ENCODE results near the gene RARS1.

The RARS1 gene

DNA sequence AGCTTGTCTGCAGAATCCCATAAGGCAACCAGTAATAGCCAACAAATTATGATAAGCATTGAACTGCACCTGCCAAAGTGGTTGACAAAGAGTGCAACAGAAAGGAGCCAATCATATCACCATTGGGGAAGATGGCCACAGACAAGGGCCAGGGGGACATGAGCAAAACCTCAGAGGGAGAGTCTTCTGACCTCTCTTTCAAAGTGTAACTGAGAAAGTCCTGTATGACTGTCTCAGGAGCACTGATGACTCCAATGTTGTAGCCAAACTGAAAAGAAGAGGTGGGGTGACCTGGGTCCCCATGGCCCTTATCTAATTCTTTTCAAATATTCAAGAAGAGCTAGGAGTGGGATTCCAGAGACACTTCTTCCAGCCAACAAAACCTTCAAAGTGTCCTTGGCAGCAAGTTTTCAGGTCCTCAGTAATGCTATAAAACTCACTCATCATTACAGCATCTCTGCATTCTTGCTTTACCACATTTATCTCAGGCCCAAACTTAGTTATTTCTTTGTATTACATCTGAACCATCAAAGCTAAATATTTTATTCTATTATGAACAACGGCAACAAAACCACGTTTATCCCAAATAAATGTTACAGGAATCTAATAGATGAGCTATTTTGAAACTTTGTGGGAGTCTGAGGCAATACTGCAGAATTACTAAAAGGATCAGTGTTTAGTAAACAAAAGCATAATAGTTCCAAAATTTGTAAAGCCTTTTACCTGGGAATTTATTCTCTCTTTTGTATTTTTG is 67.3 kb downstream of the RARS1 start:
- no peak for DNase-seq (ENCODE audit: extremely low read depth in 1 of 2, low read depth in 1 of 2)

DNA sequence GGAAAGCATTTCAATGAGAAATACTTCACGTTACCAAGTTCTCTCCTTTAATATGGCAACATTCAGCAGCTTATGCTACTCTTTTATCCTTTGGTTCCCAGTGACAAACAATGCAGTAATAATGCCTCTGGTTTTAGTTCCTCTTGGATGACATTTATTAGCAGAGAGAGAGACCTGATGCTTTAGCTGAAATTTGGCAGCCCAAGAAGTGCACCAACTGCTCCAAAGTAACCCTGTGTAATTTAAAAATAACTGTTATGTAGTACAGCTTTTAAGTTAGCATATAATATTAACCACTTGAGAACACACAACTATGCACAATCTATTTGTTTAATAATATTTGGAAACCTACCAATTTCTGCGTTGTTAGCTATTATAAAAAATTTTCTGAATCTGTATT is 71.1 kb downstream of the RARS1 start:
- no peak for DNase-seq (ENCODE audit: extremely low read depth in 1 of 2, low read depth in 1 of 2)

DNA sequence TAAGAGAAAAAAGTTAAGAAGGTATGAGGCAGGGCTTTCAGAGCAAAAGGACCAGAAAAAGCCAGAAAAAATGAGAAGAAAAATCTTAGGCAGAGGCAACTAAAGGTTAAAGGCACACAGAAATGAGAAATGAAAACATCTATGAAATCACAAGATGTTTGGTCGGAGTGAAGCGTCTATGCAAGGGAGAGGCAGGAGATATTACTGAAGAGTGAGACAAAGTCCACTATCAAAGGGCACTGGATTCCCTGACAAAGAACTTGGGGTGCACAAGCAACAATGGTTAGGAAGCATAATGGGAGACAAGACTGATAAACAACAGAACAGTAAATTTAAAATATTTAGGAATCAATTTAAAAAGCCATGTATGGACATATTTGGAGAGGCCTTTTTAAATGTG is 76.0 kb downstream of the RARS1 start:
- no peak for DNase-seq (ENCODE audit: extremely low read depth in 1 of 2, low read depth in 1 of 2)

- DNase-seq (ENCODE audit: extremely low read depth in 1 of 2, low read depth in 1 of 2), result no peak
Measured at GRCh38 chr5:168563959-168564358, 77.7 kb downstream of the RARS1 start.

GRCh38 chr5:168568738-168569137 is 82.5 kb downstream of the RARS1 start:
- no peak for DNase-seq (ENCODE audit: extremely low read depth in 1 of 2, low read depth in 1 of 2)
